Measurements from ENCODE around the gene MINDY4B.
A peak's percentile ranks its signal among the peaks of the same experiment; 100 is the strongest.

MINDY4B gene

DNA sequence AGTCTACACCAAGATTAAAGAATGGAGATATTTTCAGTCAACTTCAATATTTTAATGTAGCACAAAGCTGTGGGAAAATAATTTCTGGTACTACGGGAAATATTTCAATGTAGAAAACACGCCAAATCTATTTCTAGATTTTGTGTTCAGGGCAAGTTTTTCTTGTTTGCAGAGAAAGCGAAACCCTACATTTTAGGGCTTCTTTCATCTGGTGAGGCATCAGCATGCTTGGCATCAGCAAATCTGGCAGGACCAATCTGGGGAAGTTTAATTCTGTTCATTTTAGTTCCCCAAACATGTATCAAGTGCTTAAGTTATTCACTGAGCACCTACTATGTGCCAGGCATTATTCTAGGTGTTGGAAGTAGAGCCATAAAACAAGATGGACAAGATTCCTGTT is 37.0 kb upstream of the MINDY4B start:
- DNase-seq: peak; percentile 64

GRCh38 chr3:150936693-150937092 is 31.5 kb upstream of the MINDY4B start:
- H3K4me3 ChIP-seq (ENCODE audit: low read length): no peak overlapping the region
- TF ChIP-seq CTCF (IDR thresholded peaks at IDR 0.05; ENCODE audit: low read length): no peak
- no peak for TF ChIP-seq EZH2 (optimal IDR thresholded peaks at IDR 0.05; ENCODE audit: low read depth, low read length)
- TF ChIP-seq EZH2phosphoT487 (IDR thresholded peaks at IDR 0.05; ENCODE audit: low read length): no peak
- DNase-seq: no peak

More for the DNA sequence above, 37.0 kb upstream of the MINDY4B start:
- Histone ChIP-seq H3K4me1 (ENCODE audit: low read length) (peaks cover 15% of the 10 kb centered on the region), H3K9ac (ENCODE audit: low read length) (no peak overlapping the region), H3K36me3 (replicated peaks; ENCODE audit: insufficient read depth, low read length) (no peaks in the 10 kb centered on the region), H3K4me2 (ENCODE audit: low read depth, low read length) (peak overlapping the region; percentile 12; the same call in 1 of the 2 replicates), H3K9me3 (replicated peaks; ENCODE audit: insufficient read depth, low read length) (no peaks in the 10 kb centered on the region), H3K27ac (ENCODE audit: low read length) (no peak overlapping the region), H3K4me3 (ENCODE audit: low read length) (no peak overlapping the region), H4K20me1 (ENCODE audit: insufficient read depth, low read length) (no peaks in the 10 kb centered on the region), H3F3A (ENCODE audit: insufficient read depth, low read length) (no peaks in the 10 kb centered on the region), H3K79me2 (ENCODE audit: low read length) (no peaks in the 10 kb centered on the region), H3K27me3 (replicated peaks; ENCODE audit: insufficient read depth, low read length) (no peaks in the 10 kb centered on the region), H3K9me2 (replicated peaks; ENCODE audit: insufficient read depth, low read length) (no peaks in the 10 kb centered on the region), H2AFZ (ENCODE audit: low read length) (no peak overlapping the region)
- TF ChIP-seq EZH2 (optimal IDR thresholded peaks at IDR 0.05; ENCODE audit: low read depth, low read length) (no peak), CTCF (IDR thresholded peaks at IDR 0.05; ENCODE audit: low read length) (no peak), EZH2phosphoT487 (IDR thresholded peaks at IDR 0.05; ENCODE audit: low read length) (no peak)

GRCh38 chr3:150933473-150933995 is 28.3 kb upstream of the MINDY4B start:
- no peak for DNase-seq
- H3F3A ChIP-seq (ENCODE audit: insufficient read depth, low read length): peaks cover 7% of the 10 kb centered on the region; the same call in 1 of the 2 replicates
- H3K4me1 ChIP-seq (ENCODE audit: low read length): peaks cover 25% of the 10 kb centered on the region
- TF ChIP-seq EZH2phosphoT487 (IDR thresholded peaks at IDR 0.05; ENCODE audit: low read length) (no peak), CTCF (IDR thresholded peaks at IDR 0.05; ENCODE audit: low read length) (no peak)
- no peaks in the 10 kb centered on the region for H3K27me3 ChIP-seq (replicated peaks; ENCODE audit: insufficient read depth, low read length)
- no peak overlapping the region for H3K9ac ChIP-seq (ENCODE audit: low read length)
- H2AFZ ChIP-seq (ENCODE audit: low read length): no peak overlapping the region
- H3K9me2 ChIP-seq (replicated peaks; ENCODE audit: insufficient read depth, low read length): no peaks in the 10 kb centered on the region
- no peak overlapping the region for H3K4me3 ChIP-seq (ENCODE audit: low read length)
- H3K36me3 ChIP-seq (replicated peaks; ENCODE audit: insufficient read depth, low read length): no peaks in the 10 kb centered on the region
- no peaks in the 10 kb centered on the region for H3K9me3 ChIP-seq (replicated peaks; ENCODE audit: insufficient read depth, low read length)
- no peak overlapping the region for H3K4me2 ChIP-seq (ENCODE audit: low read depth, low read length)
- no peak overlapping the region for H3K27ac ChIP-seq (ENCODE audit: low read length)
- no peaks in the 10 kb centered on the region for H3K79me2 ChIP-seq (ENCODE audit: low read length)
- no peaks in the 10 kb centered on the region for H4K20me1 ChIP-seq (ENCODE audit: insufficient read depth, low read length)

More at GRCh38 chr3:150936693-150937092, 31.5 kb upstream of the MINDY4B start:
- Histone ChIP-seq H2AFZ (ENCODE audit: low read length) (no peak overlapping the region), H3K9me2 (replicated peaks; ENCODE audit: insufficient read depth, low read length) (no peaks in the 10 kb centered on the region), H3K27ac (ENCODE audit: low read length) (peak overlapping the region; percentile 12; the same call in 1 of the 2 replicates), H3K9me3 (replicated peaks; ENCODE audit: insufficient read depth, low read length) (no peaks in the 10 kb centered on the region), H3K4me2 (ENCODE audit: low read depth, low read length) (no peak overlapping the region), H3K79me2 (ENCODE audit: low read length) (no peaks in the 10 kb centered on the region), H4K20me1 (ENCODE audit: insufficient read depth, low read length) (no peaks in the 10 kb centered on the region), H3K9ac (ENCODE audit: low read length) (no peak overlapping the region), H3K36me3 (replicated peaks; ENCODE audit: insufficient read depth, low read length) (no peaks in the 10 kb centered on the region), H3K27me3 (replicated peaks; ENCODE audit: insufficient read depth, low read length) (no peaks in the 10 kb centered on the region), H3K4me1 (ENCODE audit: low read length) (peaks cover 14% of the 10 kb centered on the region), H3F3A (ENCODE audit: insufficient read depth, low read length) (no peaks in the 10 kb centered on the region)

All from MM.1S (cell line).